ENCODE results near the gene TTPAL. TPM values are rescaled to one million over a fixed set of nuclear protein-coding genes. Genes with fewer than 3 reads are reported as not detected.

TTPAL gene
- total RNA-seq, 1 donor = 18.0 TPM

DNA sequence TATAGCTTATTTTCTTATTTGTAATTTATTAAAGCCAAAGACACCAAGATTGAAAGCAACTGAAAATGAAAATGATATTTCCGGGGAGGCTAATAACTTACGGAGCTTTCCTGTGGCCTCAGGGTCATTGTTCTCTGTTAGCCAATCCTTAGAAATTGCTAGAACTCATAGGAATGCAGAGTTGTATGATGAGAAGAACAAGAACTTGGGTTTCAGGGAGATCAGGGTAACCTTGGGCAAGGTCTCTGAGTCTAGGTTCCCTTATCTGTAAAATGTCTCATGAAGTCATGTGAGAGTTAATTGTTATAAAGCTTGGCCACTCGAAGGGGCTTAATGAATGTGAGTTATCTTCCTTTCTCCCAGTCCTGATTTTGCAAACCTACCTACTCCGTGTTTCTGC lies 66.3 kb downstream of the TTPAL start:
- DNase-seq (ENCODE audit: low read depth) = no peak
- TF ChIP-seq, protein P1, sequence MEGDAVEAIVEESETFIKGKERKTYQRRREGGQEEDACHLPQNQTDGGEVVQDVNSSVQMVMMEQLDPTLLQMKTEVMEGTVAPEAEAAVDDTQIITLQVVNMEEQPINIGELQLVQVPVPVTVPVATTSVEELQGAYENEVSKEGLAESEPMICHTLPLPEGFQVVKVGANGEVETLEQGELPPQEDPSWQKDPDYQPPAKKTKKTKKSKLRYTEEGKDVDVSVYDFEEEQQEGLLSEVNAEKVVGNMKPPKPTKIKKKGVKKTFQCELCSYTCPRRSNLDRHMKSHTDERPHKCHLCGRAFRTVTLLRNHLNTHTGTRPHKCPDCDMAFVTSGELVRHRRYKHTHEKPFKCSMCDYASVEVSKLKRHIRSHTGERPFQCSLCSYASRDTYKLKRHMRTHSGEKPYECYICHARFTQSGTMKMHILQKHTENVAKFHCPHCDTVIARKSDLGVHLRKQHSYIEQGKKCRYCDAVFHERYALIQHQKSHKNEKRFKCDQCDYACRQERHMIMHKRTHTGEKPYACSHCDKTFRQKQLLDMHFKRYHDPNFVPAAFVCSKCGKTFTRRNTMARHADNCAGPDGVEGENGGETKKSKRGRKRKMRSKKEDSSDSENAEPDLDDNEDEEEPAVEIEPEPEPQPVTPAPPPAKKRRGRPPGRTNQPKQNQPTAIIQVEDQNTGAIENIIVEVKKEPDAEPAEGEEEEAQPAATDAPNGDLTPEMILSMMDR (IDR thresholded peaks at IDR 0.05; ENCODE audit: insufficient read depth, low read length) = no peak
- H3K4me3 ChIP-seq (ENCODE audit: low read depth, low read length) = no peak overlapping the region

DNA sequence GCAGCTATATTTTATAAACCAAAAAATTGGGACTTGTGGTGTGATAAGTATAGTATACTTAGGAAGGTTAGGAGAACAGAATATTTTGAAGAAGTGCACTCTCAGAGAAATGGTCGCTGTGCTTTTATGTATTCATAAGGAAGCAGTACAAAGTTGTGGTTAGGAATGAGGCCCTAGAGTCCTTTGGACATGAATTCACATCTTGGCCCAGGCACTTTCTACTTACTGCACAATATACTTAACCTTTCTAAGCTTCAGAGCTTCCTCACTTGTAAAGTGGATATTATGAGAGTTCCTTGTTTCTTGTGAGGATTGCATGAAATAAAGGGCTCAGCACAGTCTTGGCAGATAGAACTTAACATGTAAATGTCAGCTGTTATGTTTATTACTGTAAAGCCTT lies 67.2 kb downstream of the TTPAL start:
- TF ChIP-seq, protein P1 (IDR thresholded peaks at IDR 0.05; ENCODE audit: insufficient read depth, low read length) = no peak
- no peak overlapping the region for H3K4me3 ChIP-seq (ENCODE audit: low read depth, low read length)
- no peak for DNase-seq (ENCODE audit: low read depth)

DNA sequence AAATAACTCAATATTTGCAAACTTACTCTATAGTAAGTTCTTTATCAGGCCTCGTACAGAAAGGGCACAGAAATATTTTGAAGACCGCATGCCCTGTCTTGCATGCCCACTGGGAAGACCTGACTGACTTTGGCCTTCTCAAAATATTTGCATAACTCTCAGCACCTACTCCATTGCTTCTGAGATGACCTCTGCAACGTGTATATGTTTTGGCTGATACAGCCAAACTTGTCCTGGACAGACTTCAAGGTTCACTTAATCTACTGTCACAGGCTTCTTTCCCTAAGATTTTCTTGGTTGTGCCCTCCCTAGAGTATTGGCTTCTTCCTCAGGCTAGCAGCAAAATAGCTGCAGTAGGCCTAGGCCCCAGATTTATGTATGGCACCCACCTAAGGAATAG lies 67.7 kb downstream of the TTPAL start:
- H3K4me3 ChIP-seq (ENCODE audit: low read depth, low read length) = no peak overlapping the region

More for the DNA sequence above, 67.7 kb downstream of the TTPAL start:
- TF ChIP-seq, protein P1 (IDR thresholded peaks at IDR 0.05; ENCODE audit: insufficient read depth, low read length) = no peak
- no peak for DNase-seq (ENCODE audit: low read depth)

Small RNA genes within 50 kb of the gene (small RNA-seq; reads per million reads assigned to genes)
- gene RPL37AP1 = not detected

Other genes starting within 250 kb of the TTPAL start
- 0.18 and 0.90 TPM in 2 replicates for gene GDAP1L1, start 228.6 kb upstream of the TTPAL start, total RNA-seq (ENCODE audit: low replicate concordance)
- gene FITM2, start 164.7 kb upstream of the TTPAL start, total RNA-seq (ENCODE audit: low replicate concordance) = 1.8 and 11.0 TPM in 2 replicates
- not detected in 2 replicates for gene R3HDML, start 138.8 kb upstream of the TTPAL start, total RNA-seq (ENCODE audit: low replicate concordance)
- gene HNF4A, start 120.2 kb upstream of the TTPAL start, total RNA-seq (ENCODE audit: low replicate concordance) = not detected in 2 replicates
- 113 and 160 TPM in 2 replicates for gene SERINC3, start 46.2 kb downstream of the TTPAL start, total RNA-seq (ENCODE audit: low replicate concordance)
- 83.2 and 134 TPM in 2 replicates for gene PKIG, start 106.7 kb downstream of the TTPAL start, total RNA-seq (ENCODE audit: low replicate concordance)
- 4.6 and 11.8 TPM in 2 replicates for gene ADA, start 175.8 kb downstream of the TTPAL start, total RNA-seq (ENCODE audit: low replicate concordance)
- gene CCN5, start 239.5 kb downstream of the TTPAL start, total RNA-seq (ENCODE audit: low replicate concordance) = 67.9 and 266 TPM in 2 replicates

Measured in fibroblast of the aortic adventitia (primary cell).